Central memory CD4-positive, alpha-beta T cell (primary cell): ENCODE measurements around the gene TDRD9.
"Not testable (repeated sequence)": the region's sequence is repeated elsewhere in the genome, so short reads cannot be mapped to it uniquely, and the experiment has no call there.

Source experiments
- DNase-seq: peaks from one replicate; pipeline ENCODE4 v3.0.0; 2022
- total RNA-seq, 3 experiments: gene quantifications; one replicate each; lab custom pipeline; 2026; lab: John Stamatoyannopoulos, UW

The TDRD9 gene, protein sequence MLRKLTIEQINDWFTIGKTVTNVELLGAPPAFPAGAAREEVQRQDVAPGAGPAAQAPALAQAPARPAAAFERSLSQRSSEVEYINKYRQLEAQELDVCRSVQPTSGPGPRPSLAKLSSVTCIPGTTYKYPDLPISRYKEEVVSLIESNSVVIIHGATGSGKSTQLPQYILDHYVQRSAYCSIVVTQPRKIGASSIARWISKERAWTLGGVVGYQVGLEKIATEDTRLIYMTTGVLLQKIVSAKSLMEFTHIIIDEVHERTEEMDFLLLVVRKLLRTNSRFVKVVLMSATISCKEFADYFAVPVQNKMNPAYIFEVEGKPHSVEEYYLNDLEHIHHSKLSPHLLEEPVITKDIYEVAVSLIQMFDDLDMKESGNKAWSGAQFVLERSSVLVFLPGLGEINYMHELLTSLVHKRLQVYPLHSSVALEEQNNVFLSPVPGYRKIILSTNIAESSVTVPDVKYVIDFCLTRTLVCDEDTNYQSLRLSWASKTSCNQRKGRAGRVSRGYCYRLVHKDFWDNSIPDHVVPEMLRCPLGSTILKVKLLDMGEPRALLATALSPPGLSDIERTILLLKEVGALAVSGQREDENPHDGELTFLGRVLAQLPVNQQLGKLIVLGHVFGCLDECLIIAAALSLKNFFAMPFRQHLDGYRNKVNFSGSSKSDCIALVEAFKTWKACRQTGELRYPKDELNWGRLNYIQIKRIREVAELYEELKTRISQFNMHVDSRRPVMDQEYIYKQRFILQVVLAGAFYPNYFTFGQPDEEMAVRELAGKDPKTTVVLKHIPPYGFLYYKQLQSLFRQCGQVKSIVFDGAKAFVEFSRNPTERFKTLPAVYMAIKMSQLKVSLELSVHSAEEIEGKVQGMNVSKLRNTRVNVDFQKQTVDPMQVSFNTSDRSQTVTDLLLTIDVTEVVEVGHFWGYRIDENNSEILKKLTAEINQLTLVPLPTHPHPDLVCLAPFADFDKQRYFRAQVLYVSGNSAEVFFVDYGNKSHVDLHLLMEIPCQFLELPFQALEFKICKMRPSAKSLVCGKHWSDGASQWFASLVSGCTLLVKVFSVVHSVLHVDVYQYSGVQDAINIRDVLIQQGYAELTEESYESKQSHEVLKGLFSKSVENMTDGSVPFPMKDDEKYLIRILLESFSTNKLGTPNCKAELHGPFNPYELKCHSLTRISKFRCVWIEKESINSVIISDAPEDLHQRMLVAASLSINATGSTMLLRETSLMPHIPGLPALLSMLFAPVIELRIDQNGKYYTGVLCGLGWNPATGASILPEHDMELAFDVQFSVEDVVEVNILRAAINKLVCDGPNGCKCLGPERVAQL (N-terminal part only)
- 0.38 to 2.5 (median 1.3) reads per million in 3 experiments for total RNA-seq

DNA sequence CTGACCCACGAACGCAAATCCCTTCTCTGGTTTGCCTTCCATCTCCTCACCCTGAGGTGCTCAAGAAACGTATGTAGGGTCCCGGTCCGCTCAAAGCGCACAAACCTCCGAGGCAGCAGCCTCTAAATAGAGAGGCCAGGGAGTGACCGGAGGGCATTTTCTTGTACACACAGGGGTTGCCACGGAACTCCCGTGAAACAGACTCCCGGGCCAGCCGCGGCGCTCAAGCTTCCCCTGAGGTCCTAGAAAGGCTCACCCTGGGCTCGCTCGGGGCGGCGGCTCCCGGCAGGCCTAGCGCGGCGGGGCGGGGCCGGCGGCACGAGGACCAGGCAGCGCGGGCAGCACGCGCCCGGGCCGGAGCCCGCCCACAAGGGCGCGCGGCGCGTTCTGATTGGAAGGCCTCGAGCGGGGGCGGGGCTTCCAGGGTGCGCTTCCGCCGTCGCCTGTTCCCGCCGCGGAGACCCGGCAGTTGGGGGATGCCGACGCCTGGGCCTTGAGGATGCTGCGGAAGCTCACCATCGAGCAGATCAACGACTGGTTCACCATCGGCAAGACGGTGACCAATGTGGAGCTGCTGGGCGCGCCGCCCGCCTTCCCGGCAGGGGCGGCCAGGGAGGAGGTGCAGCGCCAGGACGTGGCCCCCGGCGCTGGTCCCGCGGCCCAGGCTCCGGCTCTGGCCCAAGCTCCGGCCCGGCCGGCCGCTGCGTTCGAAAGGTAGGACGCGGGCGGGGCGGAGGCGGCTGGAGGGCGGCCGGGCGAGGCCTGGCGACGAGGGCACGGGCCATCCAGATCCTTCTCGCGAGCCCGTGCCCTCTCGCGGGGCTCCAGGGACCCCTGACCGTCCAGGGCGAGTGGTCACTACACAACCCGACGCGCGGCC is at the start of gene TDRD9:
Gene TDRD9 (plus strand): TSS at position 446 of the 880 bp plus-strand sequence. CDS start 54 bp downstream, at position 500.
- no peak for DNase-seq

DNA sequence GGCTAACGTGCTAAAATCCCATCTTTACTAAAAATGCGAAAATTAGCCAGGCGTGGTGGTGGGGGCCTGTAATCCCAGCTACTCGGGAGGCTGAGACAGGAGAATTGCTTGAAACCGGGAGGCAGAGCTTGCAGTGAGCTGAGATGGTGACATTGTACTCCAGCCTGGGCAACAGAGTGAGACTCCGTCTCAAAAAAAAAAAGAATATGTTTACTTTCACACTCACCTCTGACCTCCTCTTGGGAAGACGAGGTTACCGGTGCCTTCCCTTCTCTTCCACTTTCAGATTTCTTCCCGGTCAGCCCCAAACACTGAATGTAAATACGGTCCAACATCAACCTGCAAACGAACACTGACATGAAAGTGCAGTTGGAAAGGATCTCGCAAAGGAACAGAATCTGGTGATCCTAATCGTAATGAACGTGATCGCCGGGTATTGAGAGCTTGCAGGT is 49.1 kb upstream of the TDRD9 start:
- DNase-seq: no peak

DNA sequence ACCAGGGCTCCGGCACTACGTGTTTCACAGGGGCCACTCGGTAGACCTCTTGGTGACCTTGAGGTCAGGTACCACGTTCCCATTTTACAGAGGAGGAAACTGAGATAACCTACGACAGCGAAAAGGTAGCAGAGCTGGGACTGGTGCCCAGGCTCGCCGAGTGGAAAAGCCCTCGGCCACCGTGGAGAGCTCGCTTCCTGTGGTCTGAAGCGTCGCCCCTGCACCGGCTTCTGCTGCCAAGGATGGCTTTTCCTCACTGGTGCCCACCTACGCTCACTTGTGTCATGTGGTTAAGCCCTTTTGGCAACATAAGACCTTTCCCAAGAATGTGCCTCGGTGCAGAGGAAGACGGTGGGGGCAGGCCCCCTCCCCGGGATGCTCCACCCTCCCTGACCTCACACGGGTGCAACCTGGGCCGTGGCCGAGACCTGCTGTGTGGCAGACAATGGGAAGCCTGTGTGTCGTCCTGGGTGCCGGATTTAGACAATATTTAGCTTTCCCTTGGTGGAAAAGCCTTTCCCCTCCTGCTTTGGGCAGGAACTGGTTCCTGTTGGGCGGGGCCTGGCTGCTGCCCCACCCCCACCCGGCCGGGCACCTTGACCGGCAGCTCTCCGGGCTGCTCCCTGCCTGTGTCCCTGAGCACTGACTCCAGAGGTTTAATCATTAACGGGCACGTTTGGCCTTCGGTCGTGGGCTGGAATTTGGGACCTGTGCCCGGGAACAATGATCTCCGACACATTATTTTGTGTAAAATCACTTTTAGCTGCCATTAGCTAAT is 48.5 kb upstream of the TDRD9 start:
- no peak for DNase-seq

DNA sequence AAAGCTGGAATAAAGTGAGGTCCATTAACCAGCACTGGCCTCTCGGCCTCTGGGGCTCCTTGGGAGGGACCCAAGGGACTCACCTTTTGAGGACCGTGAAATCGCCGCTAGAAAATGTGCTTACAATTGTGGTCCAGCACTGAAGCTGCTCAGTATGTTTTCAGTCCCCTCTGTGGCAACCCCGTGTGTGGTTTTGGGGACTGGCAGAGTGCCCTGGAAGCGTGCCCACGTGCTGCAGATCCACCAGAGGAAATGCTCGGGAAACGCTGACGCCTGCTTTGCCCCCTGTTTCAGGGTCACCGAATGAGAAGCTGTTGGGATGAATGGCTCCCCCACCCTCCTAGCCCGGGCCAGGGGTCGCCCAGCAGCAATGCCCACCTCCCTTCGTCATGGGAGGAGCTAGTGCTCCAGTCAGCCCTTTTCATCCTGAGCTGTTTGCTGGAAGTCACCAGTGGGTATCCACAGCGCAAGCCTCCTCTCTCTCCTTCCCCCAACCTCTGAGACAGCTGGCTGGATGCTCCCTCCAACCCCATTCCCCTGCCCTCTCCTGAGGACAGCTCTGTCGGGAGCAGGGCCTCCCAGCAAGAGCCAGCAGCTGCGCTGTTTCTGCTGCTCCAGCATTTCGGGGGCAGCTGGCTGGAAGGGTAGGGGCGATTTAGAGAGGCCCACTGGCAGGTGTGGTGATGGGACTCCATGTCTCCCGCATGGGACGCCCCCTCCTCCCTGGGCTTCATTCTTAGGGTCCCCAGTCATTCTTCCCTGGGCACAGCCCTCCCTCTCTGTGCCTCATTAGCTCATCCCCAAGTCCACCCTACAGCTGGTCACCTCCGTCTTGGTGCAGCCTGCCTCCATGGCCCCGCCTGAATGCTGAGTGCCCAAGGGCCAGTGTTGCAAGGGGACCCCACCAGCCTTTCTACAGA is 47.6 kb upstream of the TDRD9 start:
- no peak for DNase-seq

DNA sequence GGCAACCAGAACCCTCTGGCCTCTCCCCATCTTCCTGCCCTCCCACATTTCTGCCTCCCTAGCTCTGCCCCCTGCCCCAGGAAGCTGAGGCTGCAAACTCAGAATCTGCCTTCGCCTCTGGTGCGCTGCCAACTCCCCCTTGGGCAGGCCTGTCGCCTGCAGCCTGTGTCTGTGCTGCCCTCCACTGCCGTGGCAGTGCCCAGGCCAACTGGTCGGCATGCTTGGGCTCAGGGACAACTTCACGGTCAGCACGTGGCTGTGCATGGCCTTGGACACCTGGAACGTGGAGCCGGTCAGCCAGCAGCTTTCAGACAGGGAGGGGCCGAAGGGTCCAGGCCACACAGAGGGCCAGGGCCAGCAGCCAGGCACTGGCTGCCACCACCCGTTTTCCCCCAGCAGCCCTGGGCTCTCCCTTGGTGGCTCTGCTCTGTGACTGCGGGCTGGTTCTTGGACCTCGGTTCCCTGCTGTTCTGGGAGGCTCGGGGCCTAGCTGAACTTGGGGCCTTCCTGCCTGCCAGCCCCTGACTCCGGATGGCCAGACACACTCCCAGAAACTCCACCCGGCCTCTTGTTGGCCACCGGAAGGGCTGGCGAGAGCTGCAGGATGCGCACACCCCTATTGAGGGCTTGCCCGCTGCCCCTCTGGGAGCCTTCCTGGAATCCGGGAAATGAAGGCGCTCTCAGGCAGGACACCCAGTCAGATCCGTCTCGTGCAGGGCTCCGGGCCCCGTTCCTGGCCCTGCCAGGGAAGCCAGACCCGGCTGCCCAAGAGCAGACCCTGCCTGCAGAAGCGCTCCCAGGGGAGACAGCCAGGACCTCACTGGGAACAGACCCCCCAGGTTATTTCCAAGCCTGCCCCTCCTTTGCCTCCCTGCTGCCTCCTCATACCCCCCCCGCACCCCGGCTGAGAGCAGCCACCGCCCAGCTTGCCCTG is 46.7 kb upstream of the TDRD9 start:
- no peak for DNase-seq

DNA sequence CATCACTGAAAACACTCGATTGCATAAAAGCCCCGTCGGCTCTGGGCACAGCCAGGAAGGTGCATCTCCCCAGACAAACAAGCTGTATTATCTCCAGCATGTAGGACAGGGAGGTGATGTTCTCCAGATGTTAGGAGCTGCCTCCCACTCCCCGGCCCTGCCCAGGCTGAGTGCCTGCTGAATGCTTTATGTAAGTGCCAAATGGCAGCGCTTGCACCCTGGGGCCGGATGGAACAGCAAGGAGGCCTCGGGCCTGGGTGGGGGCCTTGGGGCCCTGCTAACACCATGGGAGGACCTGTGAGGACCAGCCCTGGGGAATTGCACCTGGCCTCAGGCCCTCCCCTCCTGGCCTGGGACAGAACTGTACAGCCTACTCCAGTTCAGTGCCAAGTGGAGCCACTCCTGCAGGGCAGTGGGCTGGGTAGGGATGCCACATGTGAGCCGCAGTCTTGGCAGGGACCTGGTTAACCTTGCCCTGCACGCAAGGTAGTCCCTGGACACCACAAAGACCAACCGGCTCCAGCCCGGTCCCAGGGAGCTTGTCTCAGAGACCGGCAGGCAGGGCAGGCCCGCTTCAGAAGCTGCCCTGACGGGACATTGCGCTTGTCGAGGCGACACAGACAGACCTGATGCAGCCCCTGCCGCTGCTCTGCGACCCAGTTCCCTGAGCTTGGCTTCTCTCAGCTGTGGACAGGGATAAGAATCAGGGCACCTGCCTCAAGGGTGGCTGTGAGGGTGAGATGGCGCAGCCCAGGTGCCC is 45.6 kb upstream of the TDRD9 start:
- no peak for DNase-seq

DNA sequence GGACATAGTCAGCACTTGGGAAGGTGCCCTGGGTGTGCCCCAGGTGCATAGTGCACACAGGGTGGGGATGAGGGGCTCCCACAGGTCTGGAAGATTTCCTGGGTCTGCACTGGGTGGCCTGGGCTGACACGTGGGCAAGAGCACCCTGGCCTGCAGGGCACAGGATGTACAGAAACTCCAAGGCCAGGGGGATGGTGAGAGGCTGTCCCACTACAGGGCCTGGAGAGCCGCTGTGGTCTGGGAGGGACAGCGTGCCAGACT is 45.1 kb upstream of the TDRD9 start:
- no peak for DNase-seq

DNA sequence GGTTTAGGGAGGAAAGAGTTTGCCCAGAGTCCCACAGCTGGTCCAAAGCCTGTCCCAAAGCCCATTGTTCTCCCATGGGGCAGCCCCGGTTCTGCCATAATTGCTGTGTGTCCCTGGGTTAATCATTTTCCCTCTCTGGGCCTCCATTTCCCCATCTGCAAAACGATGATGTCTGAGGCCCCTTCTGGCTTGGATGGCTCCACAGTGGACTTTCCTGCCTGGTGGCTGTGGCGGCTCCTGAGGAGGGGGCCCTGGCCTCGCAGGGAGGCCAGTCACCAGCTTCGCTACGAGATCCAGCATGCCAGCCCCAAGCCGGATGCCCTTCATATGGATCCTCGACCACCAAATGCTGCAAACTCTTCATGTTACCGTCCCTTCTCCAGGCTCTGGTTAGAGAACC is 43.4 kb upstream of the TDRD9 start:
- no peak for DNase-seq

DNA sequence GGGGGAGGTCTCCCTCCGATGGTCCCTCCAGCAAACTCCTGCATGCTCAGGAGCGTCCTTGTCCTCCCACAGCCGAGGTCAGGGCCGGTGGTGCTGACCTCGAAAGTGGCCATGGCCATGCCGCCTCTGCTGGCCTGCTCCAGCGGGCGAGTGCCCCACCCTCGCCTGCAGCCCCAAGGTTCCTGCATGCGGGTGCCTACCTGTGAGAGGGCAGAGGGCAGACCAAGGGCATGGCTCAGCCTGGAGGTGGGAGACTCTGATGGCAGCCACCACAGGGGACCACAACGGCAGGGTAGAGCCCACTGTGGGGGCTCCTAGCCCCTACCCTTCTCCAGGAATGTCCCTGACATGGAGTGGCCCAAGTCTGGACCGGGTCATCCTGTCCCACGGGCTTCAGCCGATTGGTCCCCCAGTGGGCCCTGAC is 42.7 kb upstream of the TDRD9 start:
- DNase-seq: no peak

DNA sequence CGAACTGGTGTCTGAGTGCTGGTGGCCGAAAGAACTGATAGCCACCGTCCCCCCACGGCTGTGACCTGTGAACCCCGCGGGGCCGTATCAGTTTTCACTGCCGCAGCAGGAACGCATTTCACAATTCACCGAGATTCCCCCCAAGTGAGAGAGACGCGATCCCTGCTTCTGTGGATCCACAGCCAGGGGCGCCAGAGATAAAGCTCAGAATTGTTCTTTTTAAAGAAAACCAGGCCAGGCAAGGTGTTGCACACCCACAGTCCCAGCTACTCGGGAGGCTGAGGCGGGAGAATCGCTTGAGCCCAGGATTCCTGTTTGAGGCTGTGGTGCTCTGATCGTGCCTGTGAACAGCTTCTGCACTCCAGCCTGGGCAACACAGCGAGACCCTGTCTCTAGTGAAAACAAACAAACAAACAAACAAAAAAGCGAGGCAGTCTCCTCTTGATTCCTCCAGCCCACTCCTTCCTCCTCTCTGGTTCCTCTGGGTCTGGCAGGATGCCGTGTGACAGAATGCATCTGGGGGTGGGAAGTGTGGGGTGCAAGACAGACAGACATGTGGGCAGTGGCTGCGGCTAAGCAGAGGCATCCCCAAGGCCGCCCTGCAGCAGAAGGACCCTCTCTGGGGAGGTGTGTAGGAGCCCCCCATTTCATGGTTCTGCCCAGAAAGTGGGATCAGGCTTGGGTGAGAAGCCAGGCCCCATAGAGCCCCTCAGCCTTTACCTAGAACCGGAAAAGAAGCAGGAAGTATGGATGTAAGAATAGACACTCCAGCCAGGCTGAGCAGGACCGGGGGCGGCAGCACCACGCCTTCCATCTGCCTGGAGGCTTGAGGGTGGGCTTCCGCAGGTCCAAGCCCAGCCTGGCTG is 41.7 kb upstream of the TDRD9 start:
- DNase-seq: no peak

DNA sequence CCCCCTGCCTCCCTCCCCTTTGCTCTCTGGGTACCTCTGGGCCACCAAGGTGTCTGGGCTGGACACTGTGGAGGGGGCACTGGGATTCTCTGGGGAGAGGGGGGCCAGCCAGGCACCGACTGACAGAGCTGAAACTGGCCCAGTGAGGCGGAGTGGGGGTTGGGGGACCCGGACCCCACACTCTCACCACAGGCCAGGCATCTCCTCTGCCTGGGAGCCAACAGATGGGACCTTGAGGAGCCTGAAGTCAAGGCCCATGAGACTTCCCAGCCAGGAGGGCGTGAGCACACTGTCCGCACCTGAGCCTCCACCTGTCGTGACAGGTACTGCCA is 41.1 kb upstream of the TDRD9 start:
- no peak for DNase-seq

DNA sequence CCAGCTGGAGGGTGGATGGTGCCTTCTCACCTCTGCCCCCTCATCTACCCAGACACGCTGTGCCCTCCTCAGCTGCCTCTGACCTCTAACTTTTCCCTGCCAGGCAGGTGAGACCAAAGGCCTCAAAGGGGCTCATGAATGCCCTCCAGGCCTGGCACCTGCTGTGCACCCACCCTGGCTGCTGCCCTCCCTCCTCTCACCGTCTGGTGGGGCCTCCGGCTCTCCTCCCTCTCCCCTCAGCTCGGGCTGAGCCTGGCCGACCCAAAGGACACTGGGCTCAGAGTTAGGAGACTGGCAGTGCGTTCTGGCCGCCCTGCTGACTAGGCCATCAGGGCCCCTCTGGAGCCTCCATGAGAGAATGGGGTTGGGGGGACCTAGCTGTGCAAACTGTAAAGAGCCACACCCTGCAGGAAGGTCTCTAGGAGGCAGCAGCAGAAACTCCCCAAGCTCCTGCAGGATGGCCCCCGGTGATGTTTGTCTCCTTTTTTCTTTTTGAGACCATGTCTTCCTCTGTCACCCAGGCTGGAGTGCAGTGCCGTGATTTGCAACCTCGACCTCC is 40.6 kb upstream of the TDRD9 start:
- no peak for DNase-seq

DNA sequence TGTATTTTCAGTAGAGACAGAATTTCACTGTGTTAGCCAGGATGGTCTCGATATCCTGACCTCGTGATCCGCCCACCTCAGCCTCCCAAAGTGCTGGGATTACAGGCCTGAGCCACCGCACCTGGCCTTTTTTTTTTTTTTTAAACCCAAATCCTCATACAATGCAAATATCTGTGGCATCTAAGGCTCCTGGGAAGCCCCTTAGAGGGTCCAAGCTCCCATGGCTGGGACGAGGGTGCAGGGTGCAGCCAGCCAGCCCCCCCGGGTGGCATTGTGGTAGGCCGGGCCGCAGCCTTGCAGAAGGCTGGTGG is 39.3 kb upstream of the TDRD9 start:
- DNase-seq: not testable (repeated sequence)

DNA sequence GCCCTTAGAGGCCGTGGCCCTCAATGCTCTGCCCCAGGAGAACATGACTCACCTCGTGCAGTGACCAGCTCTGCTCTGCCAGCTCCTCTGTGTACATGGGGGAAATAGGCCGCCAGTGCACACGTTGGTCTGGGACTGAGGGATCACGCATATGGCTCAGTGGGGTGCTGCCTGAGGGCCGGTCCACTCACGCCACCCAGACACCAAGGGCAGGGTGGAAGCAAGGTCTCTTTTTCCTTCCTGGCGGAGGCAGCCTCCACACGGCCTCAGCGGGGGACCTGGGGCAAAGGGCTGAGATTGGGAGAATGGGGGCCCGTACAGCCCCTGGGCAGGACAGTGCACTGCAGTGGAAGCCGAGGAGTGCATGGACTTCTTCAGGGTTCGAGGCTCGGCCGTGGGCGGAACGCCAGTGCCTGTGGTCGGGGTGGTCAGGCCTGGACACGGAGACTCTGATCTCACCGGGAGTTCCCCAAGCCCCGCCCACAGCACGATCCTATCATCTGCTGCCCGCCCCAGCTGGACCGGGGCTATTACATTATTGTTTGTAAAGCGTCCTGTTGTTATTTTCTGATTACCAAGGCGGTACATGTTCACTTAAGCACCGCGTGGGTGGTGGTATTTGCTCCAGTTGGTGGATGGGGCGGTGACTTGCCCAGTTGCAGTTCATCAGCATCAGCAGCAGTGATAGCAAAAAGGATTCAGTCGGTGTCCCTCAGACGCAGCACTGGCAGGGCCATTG is 38.8 kb upstream of the TDRD9 start:
- DNase-seq: no peak

DNA sequence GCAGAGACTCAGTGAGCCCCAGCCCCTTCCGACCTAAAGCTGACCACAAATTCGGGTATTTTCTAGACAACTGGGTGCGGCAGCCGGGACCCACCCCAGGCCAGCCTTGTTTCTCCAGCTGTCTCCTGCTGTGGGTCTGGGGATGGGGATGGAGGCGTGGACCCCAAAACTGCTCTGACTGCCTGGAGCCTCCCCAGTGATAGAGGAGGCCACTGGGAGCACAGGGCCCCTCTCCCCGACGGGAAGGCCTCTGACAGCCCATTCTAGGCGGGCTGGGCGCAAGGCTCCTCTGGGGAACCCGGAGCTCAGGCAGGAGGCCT is 38.2 kb upstream of the TDRD9 start:
- DNase-seq: no peak
